ENCODE data around the gene MYPN.
"Not testable (repeated sequence)": the region's sequence is repeated elsewhere in the genome, so short reads cannot be mapped to it uniquely, and the experiment has no call there.

Gene MYPN

GRCh38 chr10:68135922-68136792 lies 26.9 kb downstream of the MYPN start:
- DNase-seq: peak; percentile 92

GRCh38 chr10:68137171-68137570 lies 27.9 kb downstream of the MYPN start:
- peak; percentile 65 for DNase-seq

GRCh38 chr10:68138526-68138925 lies 29.2 kb downstream of the MYPN start:
- no peak for DNase-seq

- peak; percentile 76 for DNase-seq
Observed at GRCh38 chr10:68139448-68140272, 30.4 kb downstream of the MYPN start.

- no peak for DNase-seq
Observed at GRCh38 chr10:68142761-68143160, 33.5 kb downstream of the MYPN start.

GRCh38 chr10:68144709-68145108 lies 35.4 kb downstream of the MYPN start:
- no peak for DNase-seq

GRCh38 chr10:68145705-68146104 lies 36.4 kb downstream of the MYPN start:
- no peak for DNase-seq

GRCh38 chr10:68146133-68146532 lies 36.8 kb downstream of the MYPN start:
- DNase-seq: no peak

GRCh38 chr10:68151453-68151852 lies 42.2 kb downstream of the MYPN start:
- DNase-seq: no peak

GRCh38 chr10:68153473-68154210 lies 44.4 kb downstream of the MYPN start:
- peak; percentile 99 for DNase-seq

- peak; percentile 75 for DNase-seq
Observed at GRCh38 chr10:68154211-68154497, 44.9 kb downstream of the MYPN start.

- DNase-seq: peak; percentile 57
Observed at GRCh38 chr10:68155615-68156210, 46.4 kb downstream of the MYPN start.

- peak; percentile 72 for DNase-seq
Observed at GRCh38 chr10:68156373-68157185, 47.3 kb downstream of the MYPN start.

GRCh38 chr10:68157522-68157921 lies 48.2 kb downstream of the MYPN start:
- DNase-seq: not testable (repeated sequence)

- DNase-seq: no peak
Observed at GRCh38 chr10:68158031-68158430, 48.7 kb downstream of the MYPN start.

- DNase-seq: no peak
Observed at GRCh38 chr10:68163735-68164134, 54.4 kb downstream of the MYPN start.

GRCh38 chr10:68165643-68166042 lies 56.4 kb downstream of the MYPN start:
- DNase-seq: no peak

GRCh38 chr10:68166871-68167585 lies 57.7 kb downstream of the MYPN start:
- DNase-seq: no peak

GRCh38 chr10:68167586-68168189 lies 58.4 kb downstream of the MYPN start:
- no peak for DNase-seq

- no peak for DNase-seq
Observed at GRCh38 chr10:68171539-68172080, 62.3 kb downstream of the MYPN start.

- DNase-seq: no peak
Observed at GRCh38 chr10:68172324-68172723, 63.0 kb downstream of the MYPN start.

Measured in fibroblast of skin of right biceps (primary cell).